H9 (cell line): ENCODE data around the gene SCN5A. TPM values are rescaled to one million over a fixed set of nuclear protein-coding genes. Genes with fewer than 3 reads are reported as not detected.

Source experiments
- DNase-seq: peaks from one replicate; pipeline ENCODE4 v3.0.0-alpha.2; 2017
- H2AFZ ChIP-seq: one replicate; pipeline ENCODE4 v1.6.1; 2013; ENCODE audit warnings: mild to moderate bottlenecking, low read length, control low read depth, moderate library complexity
- H2AK5ac ChIP-seq: 2 replicates; pipeline ENCODE4 v1.6.1; 2013; ENCODE audit warnings: low read length, control low read depth, mixed read lengths; ENCODE audit not compliant: insufficient read length
- H2BK120ac ChIP-seq: one replicate; pipeline ENCODE4 v1.6.1; 2013; ENCODE audit warnings: low read depth, mild to moderate bottlenecking, low read length, control low read depth, inconsistent platforms; ENCODE audit not compliant: poor library complexity, severe bottlenecking
- H2BK12ac ChIP-seq: 2 replicates; pipeline ENCODE4 v1.6.1; 2013; ENCODE audit warnings: low read length, control low read depth, mixed read lengths, low read depth; ENCODE audit not compliant: insufficient read length
- H2BK15ac ChIP-seq: 2 replicates; pipeline ENCODE4 v1.6.1; 2013; ENCODE audit warnings: low read depth, low read length, control low read depth
- H2BK20ac ChIP-seq: one replicate; pipeline ENCODE4 v1.6.1; 2013; ENCODE audit warnings: low read depth, mild to moderate bottlenecking, low read length, control low read depth, inconsistent platforms; ENCODE audit not compliant: poor library complexity, severe bottlenecking
- H2BK5ac ChIP-seq: 2 replicates; pipeline ENCODE4 v1.6.1; 2013; ENCODE audit warnings: low read length, control low read depth, mixed read lengths; ENCODE audit not compliant: insufficient read length
- H3K14ac ChIP-seq: 2 replicates; pipeline ENCODE4 v1.6.1; 2013; ENCODE audit warnings: low read length, control low read depth; ENCODE audit not compliant: insufficient read depth
- H3K18ac ChIP-seq: 2 replicates; pipeline ENCODE4 v1.6.1; 2013; ENCODE audit warnings: low read depth, mild to moderate bottlenecking, mixed read lengths, low read length, control low read depth; ENCODE audit not compliant: insufficient read length
- H3K23ac ChIP-seq: 2 replicates; pipeline ENCODE4 v1.6.1; 2013; ENCODE audit warnings: low read length, control low read depth, mixed read lengths, low read depth; ENCODE audit not compliant: insufficient read length
- H3K23me2 ChIP-seq: 2 replicates; pipeline ENCODE4 v1.6.1; 2013; ENCODE audit warnings: low read depth, mild to moderate bottlenecking, mixed read lengths, low read length, control low read depth; ENCODE audit not compliant: insufficient read length, poor library complexity, severe bottlenecking
- H3K27ac ChIP-seq: 2 replicates; pipeline ENCODE4 v1.5.1; 2013; ENCODE audit warnings: low read length, control low read depth, mixed read lengths, low read depth; ENCODE audit not compliant: insufficient read length
- H3K27me3 ChIP-seq: 2 replicates; pipeline ENCODE4 v1.6.1; 2013; ENCODE audit warnings: low read length, control low read depth, inconsistent platforms; ENCODE audit not compliant: insufficient read depth
- H3K4ac ChIP-seq: 2 replicates; pipeline ENCODE4 v1.6.1; 2013; ENCODE audit warnings: low read depth, mild to moderate bottlenecking, control low read depth, inconsistent platforms, low read length, moderate library complexity
- H3K4me1 ChIP-seq: 2 replicates; pipeline ENCODE4 v1.6.1; 2013; ENCODE audit warnings: low read length, control low read depth, inconsistent platforms; ENCODE audit not compliant: insufficient read depth
- H3K4me2 ChIP-seq: 2 replicates; pipeline ENCODE4 v1.6.1; 2013; ENCODE audit warnings: low read length, control low read depth, mixed read lengths; ENCODE audit not compliant: insufficient read length, insufficient read depth
- H3K56ac ChIP-seq: 2 replicates; pipeline ENCODE4 v1.6.1; 2013; ENCODE audit warnings: low read depth, mild to moderate bottlenecking, mixed read lengths, low read length, control low read depth; ENCODE audit not compliant: insufficient read length
- H3K79me1 ChIP-seq: 2 replicates; pipeline ENCODE4 v1.6.1; 2013; ENCODE audit warnings: low read depth, mild to moderate bottlenecking, moderate library complexity, low read length, control low read depth, inconsistent platforms; ENCODE audit not compliant: insufficient read depth, poor library complexity, severe bottlenecking
- H3K79me2 ChIP-seq: 2 replicates; pipeline ENCODE4 v1.6.1; 2013; ENCODE audit warnings: low read length, control low read depth, inconsistent platforms; ENCODE audit not compliant: insufficient read depth
- H3K9ac ChIP-seq: 2 replicates; pipeline ENCODE4 v1.6.1; 2013; ENCODE audit warnings: low read length, control low read depth, mixed read lengths; ENCODE audit not compliant: insufficient read length; ENCODE audit errors: extremely low read depth
- H3K9me3 ChIP-seq: one replicate; pipeline ENCODE4 v1.6.1; 2013; ENCODE audit warnings: low read depth, low read length, inconsistent platforms; ENCODE audit not compliant: control insufficient read depth
- H3T11ph ChIP-seq: one replicate; pipeline ENCODE4 v1.6.1; 2013; ENCODE audit warnings: mild to moderate bottlenecking, low read length, control low read depth, inconsistent platforms
- H4K20me1 ChIP-seq: one replicate; pipeline ENCODE4 v1.6.1; 2013; ENCODE audit not compliant: control insufficient read depth, insufficient read length, insufficient read depth
- H4K5ac ChIP-seq: 2 replicates; pipeline ENCODE4 v1.6.1; 2013; ENCODE audit warnings: low read depth, mild to moderate bottlenecking, mixed read lengths, low read length, control low read depth; ENCODE audit not compliant: insufficient read length
- H4K8ac ChIP-seq: replicated peaks from 2 replicates; pipeline ENCODE4 v1.6.1; 2013; ENCODE audit warnings: low read length, control low read depth, mixed read lengths, low read depth; ENCODE audit not compliant: insufficient read length
- H4K91ac ChIP-seq: 2 replicates; pipeline ENCODE4 v1.6.1; 2013; ENCODE audit warnings: low read depth, mild to moderate bottlenecking, moderate library complexity, mixed read lengths, low read length, control low read depth; ENCODE audit not compliant: insufficient read length
- H3K27ac Mint-ChIP-seq, 3 experiments: 2 replicates in 2 of 3; 3 replicates in 1 of 3; pipeline ENCODE4 v1.8.0; 2020 to 2021; ENCODE audit warnings: mixed read lengths in 3 of 3, mild to moderate bottlenecking in 1 of 3, moderate library complexity in 1 of 3
- H3K27me3 Mint-ChIP-seq: 2 replicates; pipeline ENCODE4 v1.8.0; 2021; ENCODE audit warnings: low read depth, mild to moderate bottlenecking, moderate library complexity, mixed read lengths
- H3K36me3 Mint-ChIP-seq, 3 experiments: 2 replicates in 2 of 3; 3 replicates in 1 of 3; pipeline ENCODE4 v1.8.0; 2020 to 2021; ENCODE audit warnings: low read depth in 3 of 3, mixed read lengths in 3 of 3; ENCODE audit not compliant: insufficient read depth in 1 of 3
- H3K4me1 Mint-ChIP-seq, 2 experiments: 2 replicates each; pipeline ENCODE4 v1.8.0; 2020; ENCODE audit warnings: mixed read lengths in 2 of 2
- H3K4me3 Mint-ChIP-seq, 2 experiments: 2 replicates in 1 of 2; 3 replicates in 1 of 2; pipeline ENCODE4 v1.8.0; 2020 to 2021; ENCODE audit warnings: mild to moderate bottlenecking in 2 of 2, mixed read lengths in 2 of 2, moderate library complexity in 1 of 2
- H3K9me3 Mint-ChIP-seq, 2 experiments: 2 replicates in 1 of 2; 3 replicates in 1 of 2; pipeline ENCODE4 v1.8.0; 2020; ENCODE audit warnings: mild to moderate bottlenecking in 2 of 2, mixed read lengths in 2 of 2, moderate library complexity in 1 of 2
- WGBS: extraction: QIAGEN DNeasy Blood & Tissue Kit; methylation state at CpG from one replicate; pipeline ENCODE4 v1.1.7; 2013; ENCODE audit warnings: missing lambda C conversion rate, low lambda C conversion rate, mixed read lengths; ENCODE audit not compliant: insufficient read length; ENCODE audit errors: extremely low coverage; 5-methylcytosine and 5-hydroxymethylcytosine counted together
- total RNA-seq: library from RNA; stranded (reverse); gene quantifications from 2 replicates; pipeline ENCODE4 v1.2.1, GENCODE V29; 2021
- TF ChIP-seq, protein P1 (sequence below): fragments of 200-600 bp; sonication (generic); conservative IDR thresholded peaks from 3 replicates; pipeline ENCODE4 v1.8.0; 2021; ENCODE audit warnings: antibody characterized with exemption, mild to moderate bottlenecking

SCN5A gene
- total RNA-seq, 1 experiment from 2014 or later = 6.5 TPM

DNA sequence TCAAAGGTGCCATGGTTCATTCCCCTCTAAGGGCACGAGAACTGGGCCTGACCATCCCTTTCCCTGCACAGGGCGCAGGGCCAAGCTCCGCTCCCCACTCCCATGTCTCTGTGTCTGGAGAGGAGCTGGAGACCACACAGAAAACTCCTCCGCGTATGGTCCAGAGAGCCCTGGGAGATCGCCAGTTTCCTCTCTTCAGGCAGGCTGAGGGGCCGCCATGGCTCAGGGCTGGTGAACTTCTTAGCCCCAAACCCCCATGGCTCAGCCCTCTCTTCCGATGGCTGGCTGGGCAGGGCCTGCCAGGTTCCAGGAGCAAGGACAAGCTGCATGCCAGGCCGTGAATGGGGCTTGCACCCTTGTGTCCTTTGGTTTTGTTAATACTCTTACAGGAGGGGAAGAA, 100.4 kb downstream of the SCN5A start:
- Histone ChIP-seq H3K9me3 (no peaks in the 10 kb centered on the region), H3K23me2 (no peaks in the 10 kb centered on the region), H3K9ac (no peak overlapping the region), H3K27ac (no peak overlapping the region), H2BK15ac (no peak overlapping the region), H2AFZ (no peak overlapping the region), H2BK20ac (no peak overlapping the region), H3K18ac (no peak overlapping the region), H3T11ph (no peak overlapping the region), H3K4me1 (no peaks in the 10 kb centered on the region; the same call in 1 of the 2 replicates), H2BK12ac (no peak overlapping the region), H3K79me2 (no peaks in the 10 kb centered on the region), H2AK5ac (no peak overlapping the region), H3K27me3 (no peaks in the 10 kb centered on the region), H3K23ac (no peak overlapping the region), H4K20me1 (no peaks in the 10 kb centered on the region), H4K91ac (no peak overlapping the region), H2BK5ac (no peak overlapping the region), H3K56ac (no peak overlapping the region), H3K79me1 (no peaks in the 10 kb centered on the region), H4K8ac (no peak overlapping the region), H3K14ac (no peak overlapping the region), H3K4me2 (no peak overlapping the region), H4K5ac (no peak overlapping the region), H3K4ac (no peak overlapping the region), H2BK120ac (no peak overlapping the region)
- Mint-ChIP-seq H3K9me3 (peaks cover 3% of the 10 kb centered on the region in 2 experiments; a peak in 2 of 5 replicates), H3K27me3 (peaks cover 8% of the 10 kb centered on the region), H3K36me3 (peaks cover 13 to 24% (median 19%) of the 10 kb centered on the region in 3 experiments), H3K4me3 (no peak overlapping the region), H3K27ac (no peak overlapping the region), H3K4me1 (peaks cover 18 to 19% of the 10 kb centered on the region in 2 experiments)
- TF ChIP-seq, protein P1, sequence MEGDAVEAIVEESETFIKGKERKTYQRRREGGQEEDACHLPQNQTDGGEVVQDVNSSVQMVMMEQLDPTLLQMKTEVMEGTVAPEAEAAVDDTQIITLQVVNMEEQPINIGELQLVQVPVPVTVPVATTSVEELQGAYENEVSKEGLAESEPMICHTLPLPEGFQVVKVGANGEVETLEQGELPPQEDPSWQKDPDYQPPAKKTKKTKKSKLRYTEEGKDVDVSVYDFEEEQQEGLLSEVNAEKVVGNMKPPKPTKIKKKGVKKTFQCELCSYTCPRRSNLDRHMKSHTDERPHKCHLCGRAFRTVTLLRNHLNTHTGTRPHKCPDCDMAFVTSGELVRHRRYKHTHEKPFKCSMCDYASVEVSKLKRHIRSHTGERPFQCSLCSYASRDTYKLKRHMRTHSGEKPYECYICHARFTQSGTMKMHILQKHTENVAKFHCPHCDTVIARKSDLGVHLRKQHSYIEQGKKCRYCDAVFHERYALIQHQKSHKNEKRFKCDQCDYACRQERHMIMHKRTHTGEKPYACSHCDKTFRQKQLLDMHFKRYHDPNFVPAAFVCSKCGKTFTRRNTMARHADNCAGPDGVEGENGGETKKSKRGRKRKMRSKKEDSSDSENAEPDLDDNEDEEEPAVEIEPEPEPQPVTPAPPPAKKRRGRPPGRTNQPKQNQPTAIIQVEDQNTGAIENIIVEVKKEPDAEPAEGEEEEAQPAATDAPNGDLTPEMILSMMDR = no peak
- no peak for DNase-seq
- no CpG with 5 or more reads among the region's 9 CpGs for WGBS
